ENCODE measurements around the gene CNIH4. TPM values are rescaled to one million over a fixed set of nuclear protein-coding genes. Genes with fewer than 3 reads are reported as not detected.

Gene CNIH4
- total and polyA plus RNA-seq, 4 donors = 11.9 to 40.2 (median 29.2) TPM

DNA sequence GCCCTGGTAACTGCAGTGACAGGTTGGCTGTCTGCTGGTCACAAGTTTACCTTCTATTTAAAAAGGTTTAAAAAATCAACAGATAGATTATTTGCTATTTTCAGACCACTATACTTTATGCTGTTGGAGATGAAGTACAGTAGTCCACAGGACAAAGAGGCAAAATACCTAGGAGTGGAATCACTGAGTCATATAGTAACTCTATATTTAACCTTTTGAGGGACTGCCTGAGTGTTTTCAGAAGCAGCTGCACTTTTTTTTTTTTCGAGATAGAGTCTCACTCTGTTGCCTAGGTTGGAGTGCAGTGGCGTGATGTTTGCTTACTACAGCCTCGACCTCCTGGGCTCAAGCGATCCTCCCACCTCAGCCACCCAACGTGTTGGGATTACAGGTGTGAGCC lies 11.7 kb downstream of the CNIH4 start:
- TF ChIP-seq FOXA2 (IDR thresholded peaks at IDR 0.05) = no peak
- no peak for TF ChIP-seq SP1 (IDR thresholded peaks at IDR 0.05)
- TF ChIP-seq HNF4G (IDR thresholded peaks at IDR 0.05) = no peak
- TF ChIP-seq NR2F2 (IDR thresholded peaks at IDR 0.05) = no peak
- no peak for TF ChIP-seq GABPA (IDR thresholded peaks at IDR 0.05 in 1 of 2, conservative IDR thresholded peaks at IDR 0.05 in 1 of 2)
- no peak for TF ChIP-seq TAF1 (conservative IDR thresholded peaks at IDR 0.05)
- TF ChIP-seq FOXA1 (IDR thresholded peaks at IDR 0.05) = no peak
- TF ChIP-seq, protein P1, sequence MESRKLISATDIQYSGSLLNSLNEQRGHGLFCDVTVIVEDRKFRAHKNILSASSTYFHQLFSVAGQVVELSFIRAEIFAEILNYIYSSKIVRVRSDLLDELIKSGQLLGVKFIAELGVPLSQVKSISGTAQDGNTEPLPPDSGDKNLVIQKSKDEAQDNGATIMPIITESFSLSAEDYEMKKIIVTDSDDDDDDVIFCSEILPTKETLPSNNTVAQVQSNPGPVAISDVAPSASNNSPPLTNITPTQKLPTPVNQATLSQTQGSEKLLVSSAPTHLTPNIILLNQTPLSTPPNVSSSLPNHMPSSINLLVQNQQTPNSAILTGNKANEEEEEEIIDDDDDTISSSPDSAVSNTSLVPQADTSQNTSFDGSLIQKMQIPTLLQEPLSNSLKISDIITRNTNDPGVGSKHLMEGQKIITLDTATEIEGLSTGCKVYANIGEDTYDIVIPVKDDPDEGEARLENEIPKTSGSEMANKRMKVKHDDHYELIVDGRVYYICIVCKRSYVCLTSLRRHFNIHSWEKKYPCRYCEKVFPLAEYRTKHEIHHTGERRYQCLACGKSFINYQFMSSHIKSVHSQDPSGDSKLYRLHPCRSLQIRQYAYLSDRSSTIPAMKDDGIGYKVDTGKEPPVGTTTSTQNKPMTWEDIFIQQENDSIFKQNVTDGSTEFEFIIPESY (IDR thresholded peaks at IDR 0.05) = no peak
- no peak for TF ChIP-seq EGR1 (IDR thresholded peaks at IDR 0.05; ENCODE audit: low read depth in 2 of 2)
- TF ChIP-seq RXRA (IDR thresholded peaks at IDR 0.05) = no peak
- TF ChIP-seq, protein P2, sequence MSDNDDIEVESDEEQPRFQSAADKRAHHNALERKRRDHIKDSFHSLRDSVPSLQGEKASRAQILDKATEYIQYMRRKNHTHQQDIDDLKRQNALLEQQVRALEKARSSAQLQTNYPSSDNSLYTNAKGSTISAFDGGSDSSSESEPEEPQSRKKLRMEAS (IDR thresholded peaks at IDR 0.05) = no peak
- no peak for TF ChIP-seq YY1 (IDR thresholded peaks at IDR 0.05)
- no peak for TF ChIP-seq JUND (IDR thresholded peaks at IDR 0.05)
- TF ChIP-seq, protein P3, sequence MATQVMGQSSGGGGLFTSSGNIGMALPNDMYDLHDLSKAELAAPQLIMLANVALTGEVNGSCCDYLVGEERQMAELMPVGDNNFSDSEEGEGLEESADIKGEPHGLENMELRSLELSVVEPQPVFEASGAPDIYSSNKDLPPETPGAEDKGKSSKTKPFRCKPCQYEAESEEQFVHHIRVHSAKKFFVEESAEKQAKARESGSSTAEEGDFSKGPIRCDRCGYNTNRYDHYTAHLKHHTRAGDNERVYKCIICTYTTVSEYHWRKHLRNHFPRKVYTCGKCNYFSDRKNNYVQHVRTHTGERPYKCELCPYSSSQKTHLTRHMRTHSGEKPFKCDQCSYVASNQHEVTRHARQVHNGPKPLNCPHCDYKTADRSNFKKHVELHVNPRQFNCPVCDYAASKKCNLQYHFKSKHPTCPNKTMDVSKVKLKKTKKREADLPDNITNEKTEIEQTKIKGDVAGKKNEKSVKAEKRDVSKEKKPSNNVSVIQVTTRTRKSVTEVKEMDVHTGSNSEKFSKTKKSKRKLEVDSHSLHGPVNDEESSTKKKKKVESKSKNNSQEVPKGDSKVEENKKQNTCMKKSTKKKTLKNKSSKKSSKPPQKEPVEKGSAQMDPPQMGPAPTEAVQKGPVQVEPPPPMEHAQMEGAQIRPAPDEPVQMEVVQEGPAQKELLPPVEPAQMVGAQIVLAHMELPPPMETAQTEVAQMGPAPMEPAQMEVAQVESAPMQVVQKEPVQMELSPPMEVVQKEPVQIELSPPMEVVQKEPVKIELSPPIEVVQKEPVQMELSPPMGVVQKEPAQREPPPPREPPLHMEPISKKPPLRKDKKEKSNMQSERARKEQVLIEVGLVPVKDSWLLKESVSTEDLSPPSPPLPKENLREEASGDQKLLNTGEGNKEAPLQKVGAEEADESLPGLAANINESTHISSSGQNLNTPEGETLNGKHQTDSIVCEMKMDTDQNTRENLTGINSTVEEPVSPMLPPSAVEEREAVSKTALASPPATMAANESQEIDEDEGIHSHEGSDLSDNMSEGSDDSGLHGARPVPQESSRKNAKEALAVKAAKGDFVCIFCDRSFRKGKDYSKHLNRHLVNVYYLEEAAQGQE (IDR thresholded peaks at IDR 0.05) = no peak
- TF ChIP-seq, protein P4, sequence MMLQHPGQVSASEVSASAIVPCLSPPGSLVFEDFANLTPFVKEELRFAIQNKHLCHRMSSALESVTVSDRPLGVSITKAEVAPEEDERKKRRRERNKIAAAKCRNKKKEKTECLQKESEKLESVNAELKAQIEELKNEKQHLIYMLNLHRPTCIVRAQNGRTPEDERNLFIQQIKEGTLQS (IDR thresholded peaks at IDR 0.05) = no peak
- DNase-seq (ENCODE audit: low spot score) = no peak
- Histone ChIP-seq H3K9me3 (ENCODE audit: control insufficient read depth in 4 of 4, low read length in 3 of 4) (no peaks in the 10 kb centered on the region), H3K27ac (ENCODE audit: low read depth in 1 of 2, low read length in 2 of 2) (no peak overlapping the region), H3K36me3 (ENCODE audit: control insufficient read depth in 4 of 4, insufficient read depth in 3 of 4, low read depth in 1 of 4, low read length in 3 of 4) (peaks cover 7 to 28% (median 24%) of the 10 kb centered on the region in 4 donors), H3K4me3 (ENCODE audit: low read depth in 1 of 3, low read length in 3 of 3) (no peak overlapping the region), H3K27me3 (ENCODE audit: control insufficient read depth in 4 of 4, insufficient read depth in 4 of 4, low read length in 3 of 4) (no peaks in the 10 kb centered on the region), H3K9ac (ENCODE audit: low read depth in 1 of 2, low read length in 2 of 2) (no peak overlapping the region), H3K4me1 (ENCODE audit: control insufficient read depth in 4 of 4, insufficient read depth in 4 of 4, low read length in 3 of 4) (peaks cover 0 to 4% (median 0%) of the 10 kb centered on the region in 4 donors)
- WGBS = 93% methylated on average over 5 of the region's 5 CpGs

DNA sequence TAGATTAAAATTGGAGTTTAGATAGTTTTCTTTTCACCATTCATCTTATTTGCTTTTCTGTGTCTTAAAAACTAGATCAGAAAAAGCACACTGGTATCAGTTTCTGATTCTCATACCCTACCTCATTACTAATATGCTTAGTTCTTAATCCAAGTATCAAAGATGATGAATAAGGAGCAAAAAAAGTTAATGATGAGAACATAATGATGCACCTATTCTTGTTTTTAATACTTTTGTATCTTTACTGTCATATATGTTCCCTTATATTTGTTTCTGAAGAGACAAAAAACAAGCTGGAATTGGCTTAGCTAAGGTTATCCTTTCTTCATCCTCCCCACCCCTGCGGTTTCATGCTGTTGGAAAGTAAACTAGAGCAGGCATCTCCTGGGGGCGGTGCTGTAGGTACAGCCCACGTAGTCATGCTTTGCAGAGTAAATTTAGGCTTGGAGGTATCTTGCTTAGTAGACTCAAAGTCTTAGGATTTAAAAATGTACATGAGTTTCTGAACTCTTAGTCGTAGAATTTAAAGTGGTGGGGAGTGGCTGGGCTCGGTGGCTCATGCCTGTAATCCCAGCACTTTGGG lies 16.4 kb downstream of the CNIH4 start:
- Histone ChIP-seq H3K27ac (ENCODE audit: low read depth in 1 of 2, low read length in 2 of 2) (no peak overlapping the region), H3K4me3 (ENCODE audit: low read depth in 1 of 3, low read length in 3 of 3) (no peak overlapping the region), H3K36me3 (ENCODE audit: control insufficient read depth in 4 of 4, insufficient read depth in 3 of 4, low read depth in 1 of 4, low read length in 3 of 4) (peaks cover 6 to 38% (median 31%) of the 10 kb centered on the region in 4 donors), H3K9ac (ENCODE audit: low read depth in 1 of 2, low read length in 2 of 2) (no peak overlapping the region), H3K4me1 (ENCODE audit: control insufficient read depth in 4 of 4, insufficient read depth in 4 of 4, low read length in 3 of 4) (no peaks in the 10 kb centered on the region), H3K27me3 (ENCODE audit: control insufficient read depth in 4 of 4, insufficient read depth in 4 of 4, low read length in 3 of 4) (no peaks in the 10 kb centered on the region), H3K9me3 (ENCODE audit: control insufficient read depth in 4 of 4, low read length in 3 of 4) (no peaks in the 10 kb centered on the region)
- no peak for DNase-seq (ENCODE audit: low spot score)
- TF ChIP-seq HNF4A (conservative IDR thresholded peaks at IDR 0.05) (no peak), TAF1 (conservative IDR thresholded peaks at IDR 0.05) (no peak), EGR1 (IDR thresholded peaks at IDR 0.05; ENCODE audit: low read depth in 2 of 2) (no peak), HNF4G (IDR thresholded peaks at IDR 0.05) (no peak), FOXA2 (IDR thresholded peaks at IDR 0.05) (no peak), FOXA1 (IDR thresholded peaks at IDR 0.05) (no peak), NR2F2 (IDR thresholded peaks at IDR 0.05) (no peak), SP1 (IDR thresholded peaks at IDR 0.05) (no peak), JUND (IDR thresholded peaks at IDR 0.05) (no peak), YY1 (IDR thresholded peaks at IDR 0.05) (no peak), RAD21 (IDR thresholded peaks at IDR 0.05) (no peak)
- TF ChIP-seq, protein P3 (IDR thresholded peaks at IDR 0.05) = no peak
- TF ChIP-seq, protein P2 (IDR thresholded peaks at IDR 0.05) = no peak
- 98% methylated on average over 5 of the region's 5 CpGs for WGBS
